Adipocyte (in vitro differentiated cells): ENCODE measurements around the gene RAB44.
A peak's percentile ranks its signal among the peaks of the same experiment; 100 is the strongest.
"Not testable (repeated sequence)": the region's sequence is repeated elsewhere in the genome, so short reads cannot be mapped to it uniquely, and the experiment has no call there.

Experiments used
- DNase-seq: peaks from one replicate; pipeline ENCODE4 v3.0.0-alpha.2; 2015; ENCODE audit warnings: low read depth
- H3K27me3 ChIP-seq: replicated peaks from 2 replicates; pipeline ENCODE4 v1.7.0; 2013; ENCODE audit warnings: mild to moderate bottlenecking, low read length, moderate library complexity; ENCODE audit not compliant: control insufficient read depth, insufficient read depth
- H3K36me3 ChIP-seq: 2 replicates; pipeline ENCODE4 v1.7.0; 2013; ENCODE audit warnings: low read length, mild to moderate bottlenecking, moderate library complexity; ENCODE audit not compliant: control insufficient read depth, insufficient read depth, severe bottlenecking
- H3K4me1 ChIP-seq: 2 replicates; pipeline ENCODE4 v1.7.0; 2013; ENCODE audit warnings: mild to moderate bottlenecking, low read length, moderate library complexity; ENCODE audit not compliant: control insufficient read depth, insufficient read depth
- H3K4me3 ChIP-seq: 2 replicates; pipeline ENCODE4 v1.7.0; 2013; ENCODE audit warnings: mild to moderate bottlenecking, low read length, moderate library complexity
- H3K9ac ChIP-seq: 2 replicates; pipeline ENCODE4 v1.7.0; 2013; ENCODE audit warnings: mild to moderate bottlenecking, low read length, moderate library complexity
- H3K9me3 ChIP-seq: 2 replicates; pipeline ENCODE4 v1.7.0; 2013; ENCODE audit warnings: mild to moderate bottlenecking, low read length, moderate library complexity; ENCODE audit not compliant: control insufficient read depth

The RAB44 gene

GRCh38 chr6:36703081-36703606 lies 5.5 kb downstream of the RAB44 start:
- H3K27me3 ChIP-seq, result no peaks in the 10 kb centered on the region
- no peaks in the 10 kb centered on the region for H3K9me3 ChIP-seq
- no peaks in the 10 kb centered on the region for H3K4me1 ChIP-seq
- H3K4me3 ChIP-seq, result no peak overlapping the region
- no peaks in the 10 kb centered on the region for H3K36me3 ChIP-seq
- H3K9ac ChIP-seq, result no peak overlapping the region
- DNase-seq, result no peak

DNA sequence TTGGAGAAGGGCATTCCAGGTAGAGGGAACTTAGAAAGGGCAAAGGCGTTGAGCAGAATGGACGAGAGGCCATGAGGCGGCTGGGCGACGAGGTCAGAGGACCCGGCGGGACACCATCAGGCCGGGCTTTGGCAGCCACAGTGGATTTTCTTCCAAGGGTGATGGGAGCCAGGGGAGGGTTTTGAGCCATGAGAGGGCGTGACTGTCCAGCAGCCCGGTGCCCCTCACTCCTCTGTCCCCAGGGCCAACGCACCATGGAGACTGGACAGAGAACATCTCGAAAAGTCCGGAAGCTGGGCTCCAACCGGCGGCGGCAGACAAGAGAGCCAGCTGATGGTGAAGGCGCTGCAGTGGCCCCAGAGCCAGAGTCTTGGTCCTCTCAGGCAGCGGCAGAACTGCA lies 6.4 kb downstream of the RAB44 start:
- DNase-seq, result no peak
- Histone ChIP-seq H3K4me3 (no peak overlapping the region), H3K9me3 (no peaks in the 10 kb centered on the region), H3K9ac (no peak overlapping the region), H3K36me3 (no peaks in the 10 kb centered on the region), H3K4me1 (no peaks in the 10 kb centered on the region), H3K27me3 (no peaks in the 10 kb centered on the region)

DNA sequence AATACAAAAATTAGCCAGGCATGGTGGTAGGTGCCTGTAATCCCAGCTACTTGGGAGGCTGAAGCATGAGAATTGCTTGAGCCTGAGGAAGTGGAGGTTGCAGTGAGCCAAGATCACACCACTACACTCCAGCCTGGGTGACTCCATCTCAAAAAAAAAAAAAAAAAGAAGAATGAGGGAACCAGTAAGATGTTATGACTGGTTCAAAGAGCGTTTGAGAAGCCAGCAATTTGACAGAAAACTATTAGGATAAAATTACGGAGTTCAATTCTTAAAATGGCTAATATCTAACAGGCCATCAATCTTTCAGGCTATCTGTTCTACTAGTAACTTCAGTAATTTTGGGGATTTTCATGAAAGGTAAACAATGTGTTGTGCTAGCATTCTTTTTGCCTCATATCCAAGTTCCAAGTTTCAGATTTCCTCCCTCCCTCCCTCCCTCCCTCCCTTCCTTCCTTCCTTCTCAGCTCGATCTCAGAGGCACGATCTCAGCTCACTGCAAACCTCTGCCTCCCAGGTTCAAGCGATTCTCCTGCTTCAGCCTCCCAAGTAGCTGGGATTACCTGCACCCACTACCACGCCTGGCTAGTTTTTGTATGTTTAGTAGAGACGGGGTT lies 7.4 kb downstream of the RAB44 start:
- not testable (repeated sequence) for H3K9ac ChIP-seq, H3K4me1 ChIP-seq, H3K4me3 ChIP-seq, H3K9me3 ChIP-seq, H3K36me3 ChIP-seq, H3K27me3 ChIP-seq
- DNase-seq, result peak; percentile 25

DNA sequence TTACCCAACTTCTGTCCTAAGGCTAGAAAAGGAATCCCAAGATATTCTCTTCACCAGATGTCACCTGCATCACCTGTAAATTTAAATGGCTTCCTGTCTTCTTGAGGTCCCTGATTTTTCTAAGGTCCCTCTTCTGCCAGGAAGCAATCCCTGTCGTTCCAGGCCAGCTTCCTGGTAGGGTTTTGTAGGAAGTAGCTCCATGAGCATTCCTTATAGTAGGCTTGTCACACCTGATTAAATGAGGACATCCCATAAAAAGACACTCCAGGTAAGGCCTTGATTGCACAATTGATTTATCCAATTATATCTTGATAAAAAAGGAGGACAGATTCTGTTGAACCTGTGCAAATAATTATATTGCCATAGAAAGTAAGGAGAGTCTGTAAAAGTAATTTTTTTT lies 8.7 kb downstream of the RAB44 start:
- no peaks in the 10 kb centered on the region for H3K36me3 ChIP-seq
- H3K27me3 ChIP-seq, result no peaks in the 10 kb centered on the region
- DNase-seq, result no peak
- H3K9me3 ChIP-seq, result no peaks in the 10 kb centered on the region
- no peak overlapping the region for H3K4me3 ChIP-seq
- H3K4me1 ChIP-seq, result no peaks in the 10 kb centered on the region
- H3K9ac ChIP-seq, result no peak overlapping the region

DNA sequence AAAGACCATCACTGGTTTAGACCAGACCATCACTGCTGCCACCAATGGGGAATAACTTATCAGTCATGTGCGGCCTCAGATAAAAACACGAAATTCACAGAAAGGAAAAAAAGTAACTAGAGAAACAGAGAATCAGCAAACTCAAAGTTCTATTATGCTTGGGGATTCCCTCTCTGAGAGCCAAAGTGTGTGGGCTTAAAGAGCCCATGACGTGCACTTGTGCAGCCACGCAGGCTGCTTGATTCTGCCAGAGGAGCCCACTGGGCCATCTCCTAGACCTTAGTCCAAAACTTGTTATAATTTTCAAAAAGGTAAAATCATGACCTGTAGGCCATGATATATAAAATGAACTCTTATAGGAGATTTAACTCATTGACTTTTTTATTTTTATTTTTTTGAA lies 15.2 kb downstream of the RAB44 start:
- Histone ChIP-seq H3K9me3 (no peaks in the 10 kb centered on the region), H3K27me3 (peaks cover 10% of the 10 kb centered on the region), H3K4me1 (no peaks in the 10 kb centered on the region), H3K9ac (no peak overlapping the region), H3K36me3 (no peaks in the 10 kb centered on the region), H3K4me3 (no peak overlapping the region)
- no peak for DNase-seq

GRCh38 chr6:36713846-36714245 lies 16.2 kb downstream of the RAB44 start:
- Histone ChIP-seq H3K4me1 (no peaks in the 10 kb centered on the region), H3K27me3 (peaks cover 16% of the 10 kb centered on the region), H3K9me3 (no peaks in the 10 kb centered on the region), H3K9ac (no peak overlapping the region), H3K36me3 (no peaks in the 10 kb centered on the region), H3K4me3 (no peak overlapping the region)
- DNase-seq, result no peak

- H3K9ac ChIP-seq, result no peak overlapping the region
- H3K36me3 ChIP-seq, result no peaks in the 10 kb centered on the region
- no peaks in the 10 kb centered on the region for H3K9me3 ChIP-seq
- H3K4me3 ChIP-seq, result no peak overlapping the region
- H3K4me1 ChIP-seq, result no peaks in the 10 kb centered on the region
- H3K27me3 ChIP-seq, result peaks cover 22% of the 10 kb centered on the region
- no peak for DNase-seq
Measured at GRCh38 chr6:36714511-36714910, 16.9 kb downstream of the RAB44 start.

DNA sequence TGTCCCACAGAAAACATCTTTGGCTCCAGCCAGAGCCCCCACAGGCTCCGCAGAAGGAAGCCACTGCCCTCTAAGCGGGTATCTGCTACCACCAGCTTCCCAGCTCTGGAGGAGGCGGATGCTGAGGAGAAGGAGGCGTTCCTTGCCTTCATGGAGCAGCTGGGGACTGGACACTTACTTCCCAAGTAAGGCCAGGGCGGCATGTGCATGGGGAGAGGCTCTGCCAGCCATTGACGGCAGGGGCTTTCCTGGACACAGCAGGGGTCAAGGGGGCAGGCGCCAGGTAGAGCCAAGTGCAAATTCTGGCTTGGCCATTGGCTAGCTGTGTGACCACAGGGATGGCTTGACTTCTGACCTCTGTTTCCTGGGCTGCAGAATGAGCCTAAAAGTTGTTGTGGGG lies 17.8 kb downstream of the RAB44 start:
- Histone ChIP-seq H3K36me3 (no peaks in the 10 kb centered on the region), H3K9me3 (no peaks in the 10 kb centered on the region), H3K4me3 (no peak overlapping the region), H3K27me3 (peaks cover 24% of the 10 kb centered on the region), H3K9ac (no peak overlapping the region), H3K4me1 (no peaks in the 10 kb centered on the region)
- no peak for DNase-seq

DNA sequence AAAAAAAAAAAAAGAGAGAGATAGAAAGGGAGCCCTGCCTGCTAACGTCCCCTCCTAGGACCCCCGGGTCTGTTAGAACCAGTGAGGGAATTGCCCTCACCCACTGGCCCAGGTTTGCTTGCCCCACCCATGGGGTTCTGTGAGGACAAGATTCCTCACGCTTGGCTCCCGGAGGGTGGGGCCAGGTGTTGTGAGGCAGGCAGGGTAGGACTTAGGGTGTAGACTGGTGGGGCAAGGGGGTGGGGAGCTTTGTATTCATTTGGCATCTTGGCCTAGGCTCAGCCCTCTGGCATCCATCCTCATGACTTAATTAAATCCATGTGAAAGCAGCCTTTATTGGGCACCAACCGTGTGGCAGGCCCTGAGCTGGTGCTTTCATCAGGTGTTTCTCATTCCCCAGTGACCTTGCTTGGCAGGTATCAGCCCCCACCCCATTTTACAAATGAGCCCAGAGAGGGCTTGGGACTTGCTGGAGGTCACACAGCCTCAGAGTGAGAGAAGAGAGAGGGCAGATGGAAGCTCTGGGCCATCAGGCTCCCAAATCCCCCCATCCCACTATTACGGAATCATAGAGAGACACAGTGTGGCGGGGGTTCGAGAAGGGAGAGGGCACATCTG lies 19.0 kb downstream of the RAB44 start:
- DNase-seq, result no peak
- Histone ChIP-seq H3K4me1 (no peaks in the 10 kb centered on the region), H3K27me3 (peaks cover 26% of the 10 kb centered on the region), H3K9me3 (no peaks in the 10 kb centered on the region), H3K9ac (no peak overlapping the region), H3K36me3 (no peaks in the 10 kb centered on the region), H3K4me3 (no peak overlapping the region)

DNA sequence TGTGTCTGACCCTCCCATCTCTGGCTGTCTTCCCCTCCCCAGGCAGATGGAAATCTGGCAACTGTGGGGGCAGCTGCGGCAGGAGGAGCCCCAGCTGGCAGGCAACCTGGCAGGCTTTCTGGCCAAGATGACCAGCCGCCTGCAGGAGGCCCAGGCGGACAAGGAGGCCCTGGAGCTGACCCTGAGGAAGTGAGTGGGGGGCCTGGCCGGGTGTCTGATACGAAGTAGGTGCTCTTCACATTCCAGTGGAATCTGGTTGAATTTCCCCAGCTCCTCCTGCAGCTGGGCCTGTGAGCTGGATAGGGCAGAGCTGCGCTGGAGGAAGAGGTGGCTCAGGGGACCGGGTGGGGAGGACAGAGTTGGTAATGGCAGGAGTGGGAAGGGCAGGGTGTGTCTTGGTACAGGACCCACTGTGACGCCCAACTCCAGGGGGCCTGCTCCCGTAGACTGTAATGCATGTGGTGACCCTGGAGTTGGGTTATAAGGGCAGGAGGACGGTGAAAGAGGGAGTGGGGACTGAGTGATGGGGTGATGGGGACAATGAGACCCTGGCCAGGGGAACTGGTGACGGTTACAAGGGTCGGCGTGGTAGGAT lies 19.7 kb downstream of the RAB44 start:
- H3K4me3 ChIP-seq, result no peak overlapping the region
- DNase-seq, result no peak
- peaks cover 26% of the 10 kb centered on the region for H3K27me3 ChIP-seq
- H3K36me3 ChIP-seq, result no peaks in the 10 kb centered on the region
- H3K4me1 ChIP-seq, result no peaks in the 10 kb centered on the region
- H3K9me3 ChIP-seq, result no peaks in the 10 kb centered on the region
- no peak overlapping the region for H3K9ac ChIP-seq

- H3K4me3 ChIP-seq, result no peak overlapping the region
- DNase-seq, result no peak
Measured at GRCh38 chr6:36717871-36718540, 20.4 kb downstream of the RAB44 start.

More at GRCh38 chr6:36717871-36718540, 20.4 kb downstream of the RAB44 start:
- H3K27me3 ChIP-seq, result peaks cover 26% of the 10 kb centered on the region
- H3K36me3 ChIP-seq, result no peaks in the 10 kb centered on the region
- no peaks in the 10 kb centered on the region for H3K9me3 ChIP-seq
- no peaks in the 10 kb centered on the region for H3K4me1 ChIP-seq
- no peak overlapping the region for H3K9ac ChIP-seq
